HCT116 (cell line): ENCODE results near the gene RALGPS1.

Experiments used
- EZH2 ChIP-seq: fragments of 200-600 bp; sonication (generic); IDR thresholded peaks from 2 replicates; pipeline ENCODE4 v1.6.1; 2017; ENCODE audit warnings: antibody characterized with exemption, mixed run types
- EZH2phosphoT487 ChIP-seq: fragments of 200-600 bp; IDR thresholded peaks from 2 replicates; pipeline ENCODE4 v1.6.1; 2018; ENCODE audit warnings: antibody characterized with exemption, borderline replicate concordance
- JUND ChIP-seq: IDR thresholded peaks from 2 replicates; pipeline ENCODE4 v1.6.1; 2012
- POLR2A ChIP-seq: IDR thresholded peaks from 2 replicates; pipeline ENCODE4 v1.7.0; 2011; ENCODE audit warnings: borderline replicate concordance; ENCODE audit not compliant: insufficient read depth, insufficient read length; ENCODE audit errors: extremely low read depth
- POLR2AphosphoS5 ChIP-seq: IDR thresholded peaks from 2 replicates; pipeline ENCODE4 v1.6.1; 2011; ENCODE audit warnings: mild to moderate bottlenecking, low read depth, low read length, moderate library complexity
- TF ChIP-seq, protein P1 (sequence below), 3 experiments: fragments of 200-600 bp in 1 of 3; sonication (generic) in 1 of 3; IDR thresholded peaks in 2 of 3; conservative IDR thresholded peaks in 1 of 3; 2 replicates each; pipeline ENCODE4 v1.5.1; 2012 to 2017; ENCODE audit warnings: low read depth in 2 of 3, low read length in 2 of 3, antibody characterized with exemption in 1 of 3, borderline replicate concordance in 1 of 3, control low read depth in 1 of 3, mild to moderate bottlenecking in 1 of 3, mixed read lengths in 1 of 3, mixed run types in 1 of 3, moderate library complexity in 1 of 3; ENCODE audit not compliant: insufficient read depth in 1 of 3
- TF ChIP-seq, protein P2 (sequence below): IDR thresholded peaks from 2 replicates; pipeline ENCODE4 v1.6.1; 2012
- TF ChIP-seq, protein P3 (sequence below): IDR thresholded peaks from 2 replicates; pipeline ENCODE4 v1.6.1; 2012; ENCODE audit warnings: low read depth

DNA sequence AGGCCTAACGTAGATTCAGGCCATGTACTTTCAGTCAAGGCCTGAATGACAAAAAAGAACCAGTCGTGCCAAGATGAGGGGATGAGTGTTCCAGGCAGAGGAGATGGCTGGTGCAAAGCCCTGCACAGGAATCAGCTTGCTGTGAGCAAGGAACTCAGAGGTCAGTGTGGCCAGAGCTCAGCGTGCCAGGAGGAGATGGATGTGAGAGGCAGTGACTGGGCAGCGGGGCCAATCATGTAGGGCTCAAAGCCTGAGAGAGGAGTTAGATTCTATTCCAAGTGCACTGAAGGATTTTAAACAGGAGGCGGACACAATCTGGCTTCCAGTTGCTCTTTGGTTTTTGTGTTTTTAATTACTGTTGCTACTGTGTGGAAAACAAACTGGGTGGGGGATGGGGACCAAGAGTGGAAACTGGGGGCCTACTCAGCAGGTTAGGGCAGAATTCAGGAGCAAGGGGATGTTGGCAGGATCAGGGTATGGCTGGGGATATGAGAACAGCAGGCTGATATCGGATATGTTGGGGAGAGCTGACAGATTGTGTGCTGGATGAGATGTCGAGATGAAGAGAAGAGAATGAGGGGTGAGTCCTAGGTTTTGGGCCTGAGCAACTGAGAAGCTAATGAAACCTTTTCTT, 143.5 kb downstream of the RALGPS1 start:
- TF ChIP-seq, protein P1, sequence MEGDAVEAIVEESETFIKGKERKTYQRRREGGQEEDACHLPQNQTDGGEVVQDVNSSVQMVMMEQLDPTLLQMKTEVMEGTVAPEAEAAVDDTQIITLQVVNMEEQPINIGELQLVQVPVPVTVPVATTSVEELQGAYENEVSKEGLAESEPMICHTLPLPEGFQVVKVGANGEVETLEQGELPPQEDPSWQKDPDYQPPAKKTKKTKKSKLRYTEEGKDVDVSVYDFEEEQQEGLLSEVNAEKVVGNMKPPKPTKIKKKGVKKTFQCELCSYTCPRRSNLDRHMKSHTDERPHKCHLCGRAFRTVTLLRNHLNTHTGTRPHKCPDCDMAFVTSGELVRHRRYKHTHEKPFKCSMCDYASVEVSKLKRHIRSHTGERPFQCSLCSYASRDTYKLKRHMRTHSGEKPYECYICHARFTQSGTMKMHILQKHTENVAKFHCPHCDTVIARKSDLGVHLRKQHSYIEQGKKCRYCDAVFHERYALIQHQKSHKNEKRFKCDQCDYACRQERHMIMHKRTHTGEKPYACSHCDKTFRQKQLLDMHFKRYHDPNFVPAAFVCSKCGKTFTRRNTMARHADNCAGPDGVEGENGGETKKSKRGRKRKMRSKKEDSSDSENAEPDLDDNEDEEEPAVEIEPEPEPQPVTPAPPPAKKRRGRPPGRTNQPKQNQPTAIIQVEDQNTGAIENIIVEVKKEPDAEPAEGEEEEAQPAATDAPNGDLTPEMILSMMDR (IDR thresholded peaks at IDR 0.05 in 2 of 3, conservative IDR thresholded peaks at IDR 0.05 in 1 of 3; ENCODE audit: borderline replicate concordance in 1 of 3, insufficient read depth in 1 of 3, low read depth in 2 of 3, low read length in 2 of 3), result no peak
- TF ChIP-seq, protein P2, sequence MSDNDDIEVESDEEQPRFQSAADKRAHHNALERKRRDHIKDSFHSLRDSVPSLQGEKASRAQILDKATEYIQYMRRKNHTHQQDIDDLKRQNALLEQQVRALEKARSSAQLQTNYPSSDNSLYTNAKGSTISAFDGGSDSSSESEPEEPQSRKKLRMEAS, result no peak
- TF ChIP-seq POLR2AphosphoS5 (no peak), EZH2 (no peak), POLR2A (no peak), EZH2phosphoT487 (no peak), JUND (no peak)
- TF ChIP-seq, protein P3, sequence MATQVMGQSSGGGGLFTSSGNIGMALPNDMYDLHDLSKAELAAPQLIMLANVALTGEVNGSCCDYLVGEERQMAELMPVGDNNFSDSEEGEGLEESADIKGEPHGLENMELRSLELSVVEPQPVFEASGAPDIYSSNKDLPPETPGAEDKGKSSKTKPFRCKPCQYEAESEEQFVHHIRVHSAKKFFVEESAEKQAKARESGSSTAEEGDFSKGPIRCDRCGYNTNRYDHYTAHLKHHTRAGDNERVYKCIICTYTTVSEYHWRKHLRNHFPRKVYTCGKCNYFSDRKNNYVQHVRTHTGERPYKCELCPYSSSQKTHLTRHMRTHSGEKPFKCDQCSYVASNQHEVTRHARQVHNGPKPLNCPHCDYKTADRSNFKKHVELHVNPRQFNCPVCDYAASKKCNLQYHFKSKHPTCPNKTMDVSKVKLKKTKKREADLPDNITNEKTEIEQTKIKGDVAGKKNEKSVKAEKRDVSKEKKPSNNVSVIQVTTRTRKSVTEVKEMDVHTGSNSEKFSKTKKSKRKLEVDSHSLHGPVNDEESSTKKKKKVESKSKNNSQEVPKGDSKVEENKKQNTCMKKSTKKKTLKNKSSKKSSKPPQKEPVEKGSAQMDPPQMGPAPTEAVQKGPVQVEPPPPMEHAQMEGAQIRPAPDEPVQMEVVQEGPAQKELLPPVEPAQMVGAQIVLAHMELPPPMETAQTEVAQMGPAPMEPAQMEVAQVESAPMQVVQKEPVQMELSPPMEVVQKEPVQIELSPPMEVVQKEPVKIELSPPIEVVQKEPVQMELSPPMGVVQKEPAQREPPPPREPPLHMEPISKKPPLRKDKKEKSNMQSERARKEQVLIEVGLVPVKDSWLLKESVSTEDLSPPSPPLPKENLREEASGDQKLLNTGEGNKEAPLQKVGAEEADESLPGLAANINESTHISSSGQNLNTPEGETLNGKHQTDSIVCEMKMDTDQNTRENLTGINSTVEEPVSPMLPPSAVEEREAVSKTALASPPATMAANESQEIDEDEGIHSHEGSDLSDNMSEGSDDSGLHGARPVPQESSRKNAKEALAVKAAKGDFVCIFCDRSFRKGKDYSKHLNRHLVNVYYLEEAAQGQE, result no peak
